GM18499 (cell line): ENCODE results near the gene KLF12.

ENCODE experiments used
- ATAC-seq: cut with Tn5 transposase; IDR thresholded peaks from one replicate; pipeline ENCODE4 v1.9.1; 2021; ENCODE audit warnings: moderate number of reproducible peaks; ENCODE audit not compliant: insufficient read depth, unreplicated experiment

Gene KLF12

GRCh38 chr13:74134221-74134776 is at the start of gene KLF12:
KLF12 (minus strand) TSS chr13:74134404.
- peak; percentile 63 for ATAC-seq

GRCh38 chr13:74182491-74182890 is 48.3 kb upstream of the KLF12 start:
- no peak for ATAC-seq

- no peak for ATAC-seq
These were observed 40.6 kb upstream of the KLF12 start for GRCh38 chr13:74174810-74175209.

- no peak for ATAC-seq
These were observed 39.6 kb upstream of the KLF12 start for GRCh38 chr13:74173822-74174221.

GRCh38 chr13:74171641-74172040 is 37.4 kb upstream of the KLF12 start:
- ATAC-seq = no peak

- ATAC-seq = no peak
These were observed 35.5 kb upstream of the KLF12 start for GRCh38 chr13:74169676-74170075.

GRCh38 chr13:74168263-74168675 is 34.1 kb upstream of the KLF12 start:
- no peak for ATAC-seq

GRCh38 chr13:74166261-74167004 is 32.2 kb upstream of the KLF12 start:
- no peak for ATAC-seq

GRCh38 chr13:74162782-74163181 is 28.6 kb upstream of the KLF12 start:
- ATAC-seq = no peak

GRCh38 chr13:74162135-74162534 is 27.9 kb upstream of the KLF12 start:
- no peak for ATAC-seq

- no peak for ATAC-seq
These were observed 24.6 kb upstream of the KLF12 start for GRCh38 chr13:74158571-74159352.

- ATAC-seq = no peak
These were observed 23.8 kb upstream of the KLF12 start for GRCh38 chr13:74158028-74158427.

- ATAC-seq = no peak
These were observed 20.8 kb upstream of the KLF12 start for GRCh38 chr13:74154981-74155380.

- no peak for ATAC-seq
These were observed 19.1 kb upstream of the KLF12 start for GRCh38 chr13:74153316-74153715.

GRCh38 chr13:74151859-74152258 is 17.7 kb upstream of the KLF12 start:
- no peak for ATAC-seq

- no peak for ATAC-seq
These were observed 14.1 kb upstream of the KLF12 start for GRCh38 chr13:74148352-74148751.

GRCh38 chr13:74145249-74145975 is 11.2 kb upstream of the KLF12 start:
- ATAC-seq = no peak

- ATAC-seq = no peak
These were observed 10.1 kb upstream of the KLF12 start for GRCh38 chr13:74144269-74144668.

- no peak for ATAC-seq
These were observed 8.1 kb upstream of the KLF12 start for GRCh38 chr13:74142257-74142656.

- ATAC-seq = no peak
These were observed 4.0 kb upstream of the KLF12 start for GRCh38 chr13:74138241-74138640.
